ENCODE results near the gene CALHM1.
"Not testable (repeated sequence)": the region's sequence is repeated elsewhere in the genome, so short reads cannot be mapped to it uniquely, and the experiment has no call there.

CALHM1 gene

GRCh38 chr10:103458720-103459119 lies at the start of gene CALHM1:
Gene CALHM1 (minus strand): TSS chr10:103458900. CDS start chr10:103458751, 149 bp downstream.
- no peak for DNase-seq

- no peak for DNase-seq
Measured at GRCh38 chr10:103507235-103508191, 48.8 kb upstream of the CALHM1 start.

- DNase-seq = no peak
Measured at GRCh38 chr10:103506061-103506460, 47.4 kb upstream of the CALHM1 start.

GRCh38 chr10:103504181-103504783 lies 45.6 kb upstream of the CALHM1 start:
- DNase-seq = no peak

- not testable (repeated sequence) for DNase-seq
Measured at GRCh38 chr10:103503777-103504176, 45.1 kb upstream of the CALHM1 start.

- DNase-seq = no peak
Measured at GRCh38 chr10:103502849-103503660, 44.4 kb upstream of the CALHM1 start.

- DNase-seq = no peak
Measured at GRCh38 chr10:103501186-103501585, 42.5 kb upstream of the CALHM1 start.

GRCh38 chr10:103500481-103500880 lies 41.8 kb upstream of the CALHM1 start:
- DNase-seq = no peak

GRCh38 chr10:103499881-103500280 lies 41.2 kb upstream of the CALHM1 start:
- no peak for DNase-seq

GRCh38 chr10:103498936-103499638 lies 40.4 kb upstream of the CALHM1 start:
- no peak for DNase-seq

- DNase-seq = no peak
Measured at GRCh38 chr10:103497161-103497915, 38.6 kb upstream of the CALHM1 start.

GRCh38 chr10:103495321-103495720 lies 36.6 kb upstream of the CALHM1 start:
- no peak for DNase-seq

GRCh38 chr10:103493916-103494877 lies 35.5 kb upstream of the CALHM1 start:
- no peak for DNase-seq

- DNase-seq = peak; percentile 31 to 32
Measured at GRCh38 chr10:103493362-103493915, 34.7 kb upstream of the CALHM1 start, which contains the start of gene NEURL1. Gene NEURL1 (plus strand): TSS chr10:103493705. CDS start chr10:103494388, 683 bp downstream.

- no peak for DNase-seq
Measured at GRCh38 chr10:103492655-103493261, 34.1 kb upstream of the CALHM1 start.

- DNase-seq = no peak
Measured at GRCh38 chr10:103491729-103492364, 33.1 kb upstream of the CALHM1 start.

- no peak for DNase-seq
Measured at GRCh38 chr10:103490986-103491314, 32.2 kb upstream of the CALHM1 start.

GRCh38 chr10:103487410-103487708 lies 28.7 kb upstream of the CALHM1 start:
- DNase-seq = no peak

- not testable (repeated sequence) for DNase-seq
Measured at GRCh38 chr10:103486635-103487409, 28.1 kb upstream of the CALHM1 start.

Measured in Kasumi-1 (cell line).